Measurements from ENCODE around the gene NKPD1. TPM values are rescaled to one million over a fixed set of nuclear protein-coding genes. Genes with fewer than 3 reads are reported as not detected.

NKPD1 gene
- total RNA-seq, 1 donor from 2014 or later, result 0.35 TPM

DNA sequence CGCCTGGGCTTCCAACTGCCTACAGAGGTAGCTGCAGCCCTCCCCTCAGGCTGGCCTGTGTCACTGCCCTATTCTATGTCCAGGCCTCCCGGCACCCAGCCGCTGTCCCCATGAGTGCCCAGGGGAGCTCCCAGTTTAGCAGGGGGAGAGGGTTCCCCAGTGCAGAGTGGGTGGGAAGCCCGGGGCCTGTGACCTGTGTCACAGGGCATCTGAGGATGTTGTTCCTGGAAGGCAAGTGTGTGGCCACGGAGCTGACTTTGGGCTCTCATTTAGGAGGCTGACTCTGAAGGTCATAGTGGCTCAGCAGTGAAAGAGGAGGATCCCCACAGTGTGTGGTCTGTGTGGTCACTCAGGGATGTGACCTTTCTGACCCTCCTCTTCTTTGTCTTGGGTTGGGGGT, 42.7 kb downstream of the NKPD1 start:
- no peak overlapping the region for H3K4me3 Mint-ChIP-seq (ENCODE audit: unreplicated experiment)
- peaks cover 14% of the 10 kb centered on the region for H3K4me1 Mint-ChIP-seq (ENCODE audit: unreplicated experiment)
- H3K9me3 Mint-ChIP-seq (ENCODE audit: unreplicated experiment), result no peaks in the 10 kb centered on the region

DNA sequence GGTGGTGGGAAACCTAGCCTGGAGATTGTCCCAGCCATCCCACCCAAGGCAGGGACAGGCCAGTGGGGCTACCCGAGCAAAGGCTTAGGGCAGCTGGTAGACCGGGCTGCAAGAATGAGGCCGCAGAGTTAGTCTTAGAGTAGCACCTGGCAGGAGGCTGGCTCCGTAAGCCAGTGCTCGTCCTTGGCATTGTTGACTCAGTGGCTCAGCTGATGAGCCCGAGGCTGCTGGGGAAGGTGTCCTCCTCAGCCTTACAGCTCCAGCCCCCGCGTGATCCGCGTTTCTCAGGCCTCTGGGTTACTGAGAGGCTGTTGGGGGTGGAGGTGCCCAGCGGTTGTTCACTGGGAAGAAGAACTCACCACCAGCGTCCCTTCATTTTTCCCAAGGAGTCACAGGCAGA, 43.1 kb downstream of the NKPD1 start:
- Mint-ChIP-seq H3K4me3 (ENCODE audit: unreplicated experiment) (no peak overlapping the region), H3K36me3 (ENCODE audit: unreplicated experiment) (no peaks in the 10 kb centered on the region), H3K4me1 (ENCODE audit: unreplicated experiment) (peaks cover 14% of the 10 kb centered on the region), H3K27me3 (ENCODE audit: unreplicated experiment) (no peaks in the 10 kb centered on the region), H3K9me3 (ENCODE audit: unreplicated experiment) (no peaks in the 10 kb centered on the region), H3K27ac (ENCODE audit: unreplicated experiment) (no peak overlapping the region)
- no peak for DNase-seq (ENCODE audit: extremely low spot score, unreplicated experiment)
- TF ChIP-seq, protein P1, sequence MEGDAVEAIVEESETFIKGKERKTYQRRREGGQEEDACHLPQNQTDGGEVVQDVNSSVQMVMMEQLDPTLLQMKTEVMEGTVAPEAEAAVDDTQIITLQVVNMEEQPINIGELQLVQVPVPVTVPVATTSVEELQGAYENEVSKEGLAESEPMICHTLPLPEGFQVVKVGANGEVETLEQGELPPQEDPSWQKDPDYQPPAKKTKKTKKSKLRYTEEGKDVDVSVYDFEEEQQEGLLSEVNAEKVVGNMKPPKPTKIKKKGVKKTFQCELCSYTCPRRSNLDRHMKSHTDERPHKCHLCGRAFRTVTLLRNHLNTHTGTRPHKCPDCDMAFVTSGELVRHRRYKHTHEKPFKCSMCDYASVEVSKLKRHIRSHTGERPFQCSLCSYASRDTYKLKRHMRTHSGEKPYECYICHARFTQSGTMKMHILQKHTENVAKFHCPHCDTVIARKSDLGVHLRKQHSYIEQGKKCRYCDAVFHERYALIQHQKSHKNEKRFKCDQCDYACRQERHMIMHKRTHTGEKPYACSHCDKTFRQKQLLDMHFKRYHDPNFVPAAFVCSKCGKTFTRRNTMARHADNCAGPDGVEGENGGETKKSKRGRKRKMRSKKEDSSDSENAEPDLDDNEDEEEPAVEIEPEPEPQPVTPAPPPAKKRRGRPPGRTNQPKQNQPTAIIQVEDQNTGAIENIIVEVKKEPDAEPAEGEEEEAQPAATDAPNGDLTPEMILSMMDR (IDR thresholded peaks at IDR 0.05), result no peak

More for the DNA sequence above, 42.7 kb downstream of the NKPD1 start:
- Mint-ChIP-seq H3K36me3 (ENCODE audit: unreplicated experiment) (no peaks in the 10 kb centered on the region), H3K27me3 (ENCODE audit: unreplicated experiment) (no peaks in the 10 kb centered on the region), H3K27ac (ENCODE audit: unreplicated experiment) (no peak overlapping the region)
- TF ChIP-seq, protein P1 (IDR thresholded peaks at IDR 0.05), result no peak
- DNase-seq (ENCODE audit: extremely low spot score, unreplicated experiment), result no peak

DNA sequence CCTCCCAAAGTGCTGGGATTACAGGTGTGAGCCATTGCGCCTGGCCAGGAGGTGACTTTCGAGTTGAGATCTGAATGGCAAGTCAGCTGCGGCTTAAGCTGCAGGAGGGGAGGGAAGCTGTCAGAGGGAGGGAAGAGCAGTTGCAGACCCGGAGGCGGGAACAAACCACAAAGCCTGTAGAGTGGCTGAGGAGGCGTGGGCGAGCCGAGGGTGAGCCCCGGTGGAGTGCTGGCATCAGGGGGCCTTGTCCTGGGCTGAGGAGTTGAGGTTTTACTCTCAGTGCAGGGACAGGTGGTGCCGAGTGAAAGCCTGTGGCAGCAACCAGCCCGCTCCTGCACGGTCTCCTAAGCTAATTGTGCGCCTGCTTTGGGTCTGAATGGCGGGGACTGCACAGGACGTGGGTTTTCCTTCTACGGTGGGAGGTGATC, 43.6 kb downstream of the NKPD1 start:
- no peak overlapping the region for H3K4me3 Mint-ChIP-seq (ENCODE audit: unreplicated experiment)
- no peak for DNase-seq (ENCODE audit: extremely low spot score, unreplicated experiment)
- H3K27ac Mint-ChIP-seq (ENCODE audit: unreplicated experiment), result no peak overlapping the region

DNA sequence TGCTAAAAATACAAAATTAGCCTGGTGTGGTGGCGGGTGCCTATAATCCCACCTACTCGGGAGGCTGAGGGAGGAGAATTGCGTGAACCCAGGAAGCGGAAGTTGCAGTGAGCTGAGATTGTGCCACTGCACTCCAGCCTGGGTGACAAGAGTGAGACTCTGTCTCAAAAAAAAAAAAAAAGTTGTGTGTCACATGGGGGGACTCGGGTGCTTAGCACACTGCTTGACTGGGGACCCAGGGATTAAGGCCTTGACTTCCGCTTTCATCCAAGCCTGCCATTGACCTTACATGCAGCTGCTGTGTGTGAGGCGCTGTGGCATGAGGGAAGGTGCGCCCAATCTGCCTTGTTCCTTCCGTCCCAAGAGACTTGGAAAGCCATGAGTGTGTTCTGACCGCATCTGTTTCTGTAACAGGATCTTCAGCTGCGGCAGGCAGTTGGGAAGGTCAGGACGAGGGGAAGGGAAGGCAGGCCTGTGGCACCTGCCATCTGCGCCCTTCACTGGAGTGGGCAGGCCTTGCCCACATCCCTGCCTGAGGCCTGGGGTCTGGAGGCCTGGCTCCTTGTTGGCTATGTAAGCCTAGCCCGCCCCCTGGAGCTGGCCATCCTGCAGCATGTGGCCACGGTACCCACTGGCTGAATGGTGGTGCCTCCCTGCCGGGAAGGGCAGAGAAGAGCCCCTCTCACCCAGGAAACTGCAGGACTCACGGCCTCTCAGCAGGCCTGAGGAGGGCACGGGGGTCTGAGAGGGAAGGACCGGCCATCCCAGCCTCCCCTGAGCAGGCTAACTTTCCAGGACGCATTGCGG, 44.8 kb downstream of the NKPD1 start:
- Mint-ChIP-seq H3K4me1 (ENCODE audit: unreplicated experiment) (peaks cover 14% of the 10 kb centered on the region), H3K4me3 (ENCODE audit: unreplicated experiment) (no peak overlapping the region), H3K36me3 (ENCODE audit: unreplicated experiment) (no peaks in the 10 kb centered on the region), H3K27ac (ENCODE audit: unreplicated experiment) (no peak overlapping the region), H3K9me3 (ENCODE audit: unreplicated experiment) (no peaks in the 10 kb centered on the region), H3K27me3 (ENCODE audit: unreplicated experiment) (no peaks in the 10 kb centered on the region)
- DNase-seq (ENCODE audit: extremely low spot score, unreplicated experiment), result no peak
- TF ChIP-seq, protein P1 (IDR thresholded peaks at IDR 0.05), result no peak

More for the DNA sequence above, 43.6 kb downstream of the NKPD1 start:
- TF ChIP-seq, protein P1 (IDR thresholded peaks at IDR 0.05), result no peak
- no peaks in the 10 kb centered on the region for H3K9me3 Mint-ChIP-seq (ENCODE audit: unreplicated experiment)
- H3K36me3 Mint-ChIP-seq (ENCODE audit: unreplicated experiment), result no peaks in the 10 kb centered on the region
- no peaks in the 10 kb centered on the region for H3K27me3 Mint-ChIP-seq (ENCODE audit: unreplicated experiment)
- peaks cover 14% of the 10 kb centered on the region for H3K4me1 Mint-ChIP-seq (ENCODE audit: unreplicated experiment)

DNA sequence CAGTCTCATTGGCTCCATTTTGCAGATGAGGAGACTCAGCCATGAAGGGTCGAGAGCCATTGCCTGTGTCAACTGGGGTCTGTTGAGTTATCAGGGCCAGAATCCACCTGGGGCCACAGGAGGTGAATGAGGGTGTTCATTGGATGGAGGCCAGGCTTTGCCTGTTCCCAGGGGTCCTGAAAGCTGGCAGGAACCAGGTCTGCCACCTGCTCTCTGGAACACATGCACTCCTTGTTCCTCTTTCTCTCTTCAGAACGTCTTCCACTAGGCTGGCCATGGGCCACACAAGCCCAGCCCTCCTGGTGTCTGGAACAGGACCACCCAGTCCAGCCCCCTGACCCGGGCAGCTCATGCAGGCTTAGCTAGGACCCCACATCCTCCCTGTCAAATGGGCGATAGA, 46.7 kb downstream of the NKPD1 start:
- Mint-ChIP-seq H3K4me3 (ENCODE audit: unreplicated experiment) (no peak overlapping the region), H3K27ac (ENCODE audit: unreplicated experiment) (no peak overlapping the region), H3K9me3 (ENCODE audit: unreplicated experiment) (no peaks in the 10 kb centered on the region), H3K27me3 (ENCODE audit: unreplicated experiment) (no peaks in the 10 kb centered on the region), H3K4me1 (ENCODE audit: unreplicated experiment) (peaks cover 14% of the 10 kb centered on the region), H3K36me3 (ENCODE audit: unreplicated experiment) (no peaks in the 10 kb centered on the region)
- TF ChIP-seq, protein P1 (IDR thresholded peaks at IDR 0.05), result no peak
- DNase-seq (ENCODE audit: extremely low spot score, unreplicated experiment), result no peak

All from osteocyte (in vitro differentiated cells).